ENCODE measurements around the gene RIBC2.
"Not testable (repeated sequence)": the region's sequence is repeated elsewhere in the genome, so short reads cannot be mapped to it uniquely, and the experiment has no call there.

Gene RIBC2

GRCh38 chr22:45450101-45450785, 36.8 kb downstream of the RIBC2 start:
- DNase-seq = no peak

- DNase-seq = no peak
Observed at GRCh38 chr22:45450921-45451651, 37.6 kb downstream of the RIBC2 start.

- DNase-seq = no peak
Observed at GRCh38 chr22:45451972-45452371, 38.5 kb downstream of the RIBC2 start.

- no peak for DNase-seq
Observed at GRCh38 chr22:45452565-45453379, 39.3 kb downstream of the RIBC2 start.

GRCh38 chr22:45453764-45454163, 40.3 kb downstream of the RIBC2 start:
- DNase-seq = no peak

GRCh38 chr22:45454275-45454674, 40.8 kb downstream of the RIBC2 start:
- no peak for DNase-seq

GRCh38 chr22:45455212-45455611, 41.7 kb downstream of the RIBC2 start:
- DNase-seq = no peak

- no peak for DNase-seq
Observed at GRCh38 chr22:45455621-45456020, 42.1 kb downstream of the RIBC2 start.

GRCh38 chr22:45456811-45457210, 43.3 kb downstream of the RIBC2 start:
- DNase-seq = no peak

- DNase-seq = no peak
Observed at GRCh38 chr22:45458532-45458931, 45.0 kb downstream of the RIBC2 start.

- DNase-seq = no peak
Observed at GRCh38 chr22:45459235-45459634, 45.7 kb downstream of the RIBC2 start.

- no peak for DNase-seq
Observed at GRCh38 chr22:45460288-45461109, 47.0 kb downstream of the RIBC2 start.

- DNase-seq = no peak
Observed at GRCh38 chr22:45462034-45462655, 48.7 kb downstream of the RIBC2 start.

GRCh38 chr22:45463691-45464090, 50.2 kb downstream of the RIBC2 start:
- DNase-seq = not testable (repeated sequence)

- DNase-seq = no peak
Observed at GRCh38 chr22:45465633-45466032, 52.1 kb downstream of the RIBC2 start.

- DNase-seq = no peak
Observed at GRCh38 chr22:45468872-45469271, 55.4 kb downstream of the RIBC2 start.

GRCh38 chr22:45469281-45470073, 56.0 kb downstream of the RIBC2 start:
- no peak for DNase-seq

GRCh38 chr22:45470871-45471270, 57.4 kb downstream of the RIBC2 start:
- DNase-seq = no peak

- DNase-seq = no peak
Observed at GRCh38 chr22:45472426-45472825, 58.9 kb downstream of the RIBC2 start.

- no peak for DNase-seq
Observed at GRCh38 chr22:45473626-45474237, 60.2 kb downstream of the RIBC2 start.

Data from NCI-H1092 (cell line).